ENCODE results near the gene LIMS2.

DNA sequence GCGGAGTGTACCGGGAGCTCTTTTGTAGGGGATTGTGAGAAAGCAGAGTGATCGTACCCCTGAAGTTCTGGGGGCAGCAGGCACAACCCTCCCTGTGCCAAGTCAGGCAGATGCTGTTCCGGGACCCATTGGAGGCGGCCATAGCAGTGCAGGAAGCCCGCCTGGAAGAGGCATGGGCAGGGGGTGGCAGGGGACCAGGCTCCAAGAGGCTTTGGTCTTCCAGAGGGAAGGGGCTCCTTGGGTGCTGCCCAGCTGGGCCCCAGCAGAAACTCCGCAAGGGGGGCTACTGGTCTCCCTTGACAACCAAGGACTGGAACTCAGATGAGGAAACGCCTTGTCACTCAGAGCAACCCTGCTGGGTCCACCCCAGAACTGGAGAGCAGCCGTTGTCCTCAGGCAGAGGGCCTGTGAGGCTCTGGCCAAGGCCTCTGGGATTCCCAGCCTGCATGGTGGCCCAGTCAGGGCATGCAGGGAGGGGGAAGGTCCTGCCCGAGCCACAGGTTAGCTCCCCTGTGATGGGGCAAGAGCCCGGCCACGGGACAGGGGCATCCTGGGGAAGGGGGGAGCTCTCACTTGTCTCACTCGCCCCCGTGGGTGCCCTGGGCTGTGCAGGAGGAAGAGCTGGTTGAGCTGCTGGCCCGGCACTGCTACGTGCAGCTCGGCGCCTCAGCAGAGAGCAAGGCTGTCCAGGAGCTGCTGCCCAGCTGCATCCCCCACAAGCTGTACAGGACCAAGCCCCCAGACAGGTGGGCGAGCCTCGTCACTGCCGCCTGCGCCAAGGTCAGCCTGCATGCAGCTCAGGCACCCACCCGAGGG, 50.4 kb downstream of the LIMS2 start:
- TF ChIP-seq, protein P1, sequence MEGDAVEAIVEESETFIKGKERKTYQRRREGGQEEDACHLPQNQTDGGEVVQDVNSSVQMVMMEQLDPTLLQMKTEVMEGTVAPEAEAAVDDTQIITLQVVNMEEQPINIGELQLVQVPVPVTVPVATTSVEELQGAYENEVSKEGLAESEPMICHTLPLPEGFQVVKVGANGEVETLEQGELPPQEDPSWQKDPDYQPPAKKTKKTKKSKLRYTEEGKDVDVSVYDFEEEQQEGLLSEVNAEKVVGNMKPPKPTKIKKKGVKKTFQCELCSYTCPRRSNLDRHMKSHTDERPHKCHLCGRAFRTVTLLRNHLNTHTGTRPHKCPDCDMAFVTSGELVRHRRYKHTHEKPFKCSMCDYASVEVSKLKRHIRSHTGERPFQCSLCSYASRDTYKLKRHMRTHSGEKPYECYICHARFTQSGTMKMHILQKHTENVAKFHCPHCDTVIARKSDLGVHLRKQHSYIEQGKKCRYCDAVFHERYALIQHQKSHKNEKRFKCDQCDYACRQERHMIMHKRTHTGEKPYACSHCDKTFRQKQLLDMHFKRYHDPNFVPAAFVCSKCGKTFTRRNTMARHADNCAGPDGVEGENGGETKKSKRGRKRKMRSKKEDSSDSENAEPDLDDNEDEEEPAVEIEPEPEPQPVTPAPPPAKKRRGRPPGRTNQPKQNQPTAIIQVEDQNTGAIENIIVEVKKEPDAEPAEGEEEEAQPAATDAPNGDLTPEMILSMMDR (IDR thresholded peaks at IDR 0.05 in 8 of 11, conservative IDR thresholded peaks at IDR 0.05 in 3 of 11) = no peak
- TF ChIP-seq POLR2AphosphoS5 (IDR thresholded peaks at IDR 0.05) = peak in 1 of 3 donors; percentile 47
- no peak for TF ChIP-seq POLR2A (IDR thresholded peaks at IDR 0.05)

Data from spleen (tissue), 7 donors.